ENCODE measurements around the gene ROR1. TPM values are rescaled to one million over a fixed set of nuclear protein-coding genes. Genes with fewer than 3 reads are reported as not detected.

The ROR1 gene
- total RNA-seq, 1 donor from 2014 or later: 11.0 TPM

- H3K27me3 Mint-ChIP-seq (ENCODE audit: low read depth): no peaks in the 10 kb centered on the region
- H3K9me3 Mint-ChIP-seq: peaks cover 11% of the 10 kb centered on the region
- no peak for TF ChIP-seq CTCF (conservative IDR thresholded peaks at IDR 0.05)
- no peaks in the 10 kb centered on the region for H3K36me3 Mint-ChIP-seq (ENCODE audit: low read depth)
- H3K4me3 Mint-ChIP-seq: no peak overlapping the region
- H3K4me1 Mint-ChIP-seq: peaks cover 20% of the 10 kb centered on the region
- no peak for DNase-seq (ENCODE audit: low read depth, low spot score)
- no peak overlapping the region for H3K27ac Mint-ChIP-seq (ENCODE audit: unreplicated experiment)
Measured at GRCh38 chr1:64004451-64005025, 230.7 kb downstream of the ROR1 start.

GRCh38 chr1:64005801-64006200, 232.0 kb downstream of the ROR1 start:
- Mint-ChIP-seq H3K4me1 (peaks cover 12% of the 10 kb centered on the region), H3K27ac (ENCODE audit: unreplicated experiment) (no peak overlapping the region), H3K27me3 (ENCODE audit: low read depth) (no peaks in the 10 kb centered on the region), H3K9me3 (peaks cover 10% of the 10 kb centered on the region), H3K36me3 (ENCODE audit: low read depth) (no peaks in the 10 kb centered on the region), H3K4me3 (no peak overlapping the region)
- no peak for TF ChIP-seq CTCF (conservative IDR thresholded peaks at IDR 0.05)
- DNase-seq (ENCODE audit: low read depth, low spot score): no peak

GRCh38 chr1:64006276-64007051, 232.6 kb downstream of the ROR1 start:
- H3K4me1 Mint-ChIP-seq: peaks cover 9% of the 10 kb centered on the region
- H3K27me3 Mint-ChIP-seq (ENCODE audit: low read depth): no peaks in the 10 kb centered on the region
- no peak overlapping the region for H3K4me3 Mint-ChIP-seq
- no peak overlapping the region for H3K27ac Mint-ChIP-seq (ENCODE audit: unreplicated experiment)
- no peaks in the 10 kb centered on the region for H3K36me3 Mint-ChIP-seq (ENCODE audit: low read depth)
- H3K9me3 Mint-ChIP-seq: peaks cover 8% of the 10 kb centered on the region
- no peak for TF ChIP-seq CTCF (conservative IDR thresholded peaks at IDR 0.05)
- no peak for DNase-seq (ENCODE audit: low read depth, low spot score)

- H3K4me3 Mint-ChIP-seq: no peak overlapping the region
- H3K27me3 Mint-ChIP-seq (ENCODE audit: low read depth): no peaks in the 10 kb centered on the region
- TF ChIP-seq CTCF (conservative IDR thresholded peaks at IDR 0.05): no peak
- no peaks in the 10 kb centered on the region for H3K9me3 Mint-ChIP-seq
- H3K27ac Mint-ChIP-seq (ENCODE audit: unreplicated experiment): no peak overlapping the region
- no peaks in the 10 kb centered on the region for H3K36me3 Mint-ChIP-seq (ENCODE audit: low read depth)
- no peak for DNase-seq (ENCODE audit: low read depth, low spot score)
- H3K4me1 Mint-ChIP-seq: no peaks in the 10 kb centered on the region
Measured at GRCh38 chr1:64010316-64010715, 236.5 kb downstream of the ROR1 start.

GRCh38 chr1:64013395-64013794, 239.6 kb downstream of the ROR1 start:
- H3K4me3 Mint-ChIP-seq: no peak overlapping the region
- H3K4me1 Mint-ChIP-seq: no peaks in the 10 kb centered on the region

More at GRCh38 chr1:64013395-64013794, 239.6 kb downstream of the ROR1 start:
- Mint-ChIP-seq H3K9me3 (no peaks in the 10 kb centered on the region), H3K36me3 (ENCODE audit: low read depth) (no peaks in the 10 kb centered on the region), H3K27me3 (ENCODE audit: low read depth) (no peaks in the 10 kb centered on the region), H3K27ac (ENCODE audit: unreplicated experiment) (no peak overlapping the region)
- TF ChIP-seq CTCF (conservative IDR thresholded peaks at IDR 0.05): no peak
- no peak for DNase-seq (ENCODE audit: low read depth, low spot score)

All from neural crest cell (in vitro differentiated cells).